Measurements from ENCODE around the gene CRYBB3. TPM values are rescaled to one million over a fixed set of nuclear protein-coding genes. Genes with fewer than 3 reads are reported as not detected.
"Not testable (repeated sequence)": the region's sequence is repeated elsewhere in the genome, so short reads cannot be mapped to it uniquely, and the experiment has no call there.

CRYBB3 gene
- total RNA-seq, 2 donors from 2014 or later = not detected

DNA sequence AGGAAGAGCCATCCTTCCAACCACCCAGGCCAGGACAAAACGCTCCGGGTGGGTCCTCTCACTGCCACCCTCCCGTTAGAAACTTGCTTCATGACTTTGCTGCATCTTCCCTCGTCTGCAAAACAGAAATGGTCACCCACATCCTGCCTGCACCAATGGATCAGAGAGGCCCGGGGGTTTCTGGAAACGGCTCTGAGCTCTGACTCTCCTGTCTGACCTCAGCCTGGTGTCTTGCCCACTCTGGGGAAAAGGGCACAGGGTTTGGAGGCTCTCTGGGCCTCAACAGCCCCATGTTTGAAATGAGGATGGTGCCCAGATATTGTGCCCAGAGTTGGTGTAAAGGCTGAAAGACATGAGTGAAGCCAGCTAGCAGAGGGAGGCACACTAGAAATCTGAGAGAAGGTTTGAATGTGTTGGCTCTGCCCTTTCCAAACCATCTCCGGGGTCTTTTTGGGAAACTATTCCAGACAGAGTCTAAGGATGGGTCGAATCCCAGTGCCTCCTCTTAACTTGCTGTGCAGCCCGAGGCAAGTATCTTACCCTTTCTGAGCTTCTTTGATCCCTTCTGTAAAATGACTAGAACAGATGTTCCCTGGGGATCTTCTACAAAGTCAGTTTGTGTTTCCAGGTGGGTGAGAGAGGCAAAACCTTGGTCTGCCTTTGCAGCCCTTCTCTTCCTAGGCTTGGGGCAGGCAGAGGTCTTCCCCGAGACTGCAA, 2.1 kb downstream of the CRYBB3 start:
- intact Hi-C loops (cut with DNase I) = no loop called here
- DNase-seq (no peak), ATAC-seq (no peak)

DNA sequence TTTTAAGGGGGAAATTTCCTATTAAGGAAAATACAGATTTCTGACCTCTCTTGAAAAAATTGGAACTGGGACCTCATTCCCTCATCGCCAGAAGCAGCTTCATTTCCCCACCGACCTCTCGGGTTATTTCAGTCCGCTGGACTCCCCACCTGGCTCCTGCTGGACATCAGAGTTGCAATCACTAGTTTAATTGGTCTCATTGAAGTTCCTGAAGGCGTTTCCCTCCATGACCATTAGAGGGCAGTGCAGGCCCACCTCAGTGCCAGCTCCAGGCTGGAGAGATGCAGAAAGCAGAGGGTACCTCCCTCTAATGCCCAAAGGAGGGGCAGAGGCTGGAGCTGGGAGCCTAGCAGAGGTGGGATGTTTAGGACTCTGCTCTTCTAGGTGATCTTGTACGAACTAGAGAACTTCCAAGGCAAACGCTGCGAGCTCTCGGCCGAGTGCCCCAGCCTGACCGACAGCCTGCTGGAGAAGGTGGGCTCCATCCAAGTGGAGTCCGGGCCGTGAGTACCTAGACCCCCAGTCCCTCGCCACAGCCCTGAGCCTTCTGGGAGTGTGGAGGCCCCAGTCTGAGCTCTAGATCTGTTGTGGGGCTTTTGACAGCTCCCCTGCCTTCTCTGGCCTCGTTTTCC, 2.7 kb downstream of the CRYBB3 start:
- intact Hi-C loops (cut with DNase I) = no loop called here
- ATAC-seq (peak; percentile 15 to 68), DNase-seq (peak; percentile 49)

DNA sequence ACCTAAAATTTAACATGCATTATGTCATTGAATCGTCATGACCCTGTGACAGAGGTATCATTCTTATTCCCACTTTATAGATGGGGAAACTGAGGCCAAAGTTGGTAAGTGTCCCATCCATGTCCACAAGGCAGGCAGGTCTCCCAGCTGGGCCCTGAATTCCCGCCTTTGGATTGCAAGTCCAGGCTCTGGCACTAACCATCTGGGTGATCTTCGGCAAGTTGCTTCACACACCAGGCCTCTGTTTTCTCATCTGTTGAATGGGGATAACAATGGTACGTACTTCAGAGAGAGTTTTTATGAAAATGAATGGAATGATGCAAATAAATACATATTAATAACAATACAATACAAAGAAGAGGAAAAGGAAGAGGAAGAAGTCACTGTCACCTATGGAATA, 3.4 kb downstream of the CRYBB3 start:
- intact Hi-C loops (cut with DNase I) = no loop called here
- ATAC-seq (no peak), DNase-seq (no peak)

DNA sequence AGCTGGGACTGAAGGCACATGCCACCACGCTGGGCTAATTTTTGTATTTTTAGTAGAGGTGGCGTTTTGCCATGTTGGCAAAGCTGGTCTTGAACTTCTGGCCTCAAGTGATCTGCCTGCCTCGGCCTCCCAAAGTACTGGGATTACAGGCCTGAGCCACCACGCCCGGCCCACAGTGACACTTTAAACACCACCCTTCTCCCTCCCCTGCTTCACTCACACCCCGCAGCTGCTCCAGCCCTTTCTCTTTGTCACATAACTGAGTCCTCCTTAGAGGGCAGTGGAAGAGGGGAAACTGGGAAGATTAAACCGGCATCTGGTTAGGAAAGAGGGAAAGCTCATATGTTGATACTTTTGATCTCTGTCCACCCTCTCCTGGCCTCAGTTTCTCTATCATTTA, 4.9 kb downstream of the CRYBB3 start:
- ATAC-seq; DNase-seq; intact Hi-C loops (cut with DNase I): not testable (repeated sequence)

DNA sequence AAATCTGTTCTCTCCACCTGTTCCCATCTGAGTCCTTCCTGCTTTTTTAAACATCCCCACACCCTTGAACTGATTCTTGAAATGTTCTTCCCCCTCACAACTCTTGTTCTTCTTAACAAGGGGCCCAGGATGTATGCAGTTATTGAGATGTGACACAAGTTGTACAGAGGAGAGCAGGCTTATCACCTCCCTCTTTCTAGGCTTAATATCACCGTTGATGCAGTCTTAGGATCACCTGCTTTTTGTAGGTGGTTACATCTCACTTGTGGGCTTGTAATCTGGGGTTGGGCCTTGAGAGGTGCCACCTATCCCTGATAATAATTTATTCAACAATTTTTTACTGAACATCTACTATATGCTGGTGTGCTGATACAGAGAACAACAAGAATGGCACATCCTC, 6.2 kb downstream of the CRYBB3 start:
- intact Hi-C loops (cut with DNase I) = no loop called here
- no peak for DNase-seq
- no peak for ATAC-seq

DNA sequence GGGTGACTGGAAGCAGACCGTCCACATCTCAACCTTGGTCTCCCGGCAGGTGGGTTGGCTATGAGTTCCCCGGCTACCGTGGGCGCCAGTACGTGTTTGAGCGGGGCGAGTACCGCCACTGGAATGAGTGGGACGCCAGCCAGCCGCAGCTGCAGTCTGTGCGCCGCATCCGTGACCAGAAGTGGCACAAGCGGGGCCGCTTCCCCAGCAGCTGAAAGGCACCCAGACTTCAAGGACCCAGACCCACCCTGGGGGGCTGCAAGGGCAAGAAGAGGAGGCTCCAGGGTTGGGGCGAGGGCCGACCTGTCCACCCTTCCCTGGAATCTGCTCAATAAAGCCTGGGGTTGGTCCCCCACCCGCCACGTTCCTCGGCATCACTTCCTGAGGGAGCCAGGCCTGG, 7.3 kb downstream of the CRYBB3 start:
- no peak for ATAC-seq
- intact Hi-C loops (cut with DNase I) = no loop called here
- DNase-seq = no peak

DNA sequence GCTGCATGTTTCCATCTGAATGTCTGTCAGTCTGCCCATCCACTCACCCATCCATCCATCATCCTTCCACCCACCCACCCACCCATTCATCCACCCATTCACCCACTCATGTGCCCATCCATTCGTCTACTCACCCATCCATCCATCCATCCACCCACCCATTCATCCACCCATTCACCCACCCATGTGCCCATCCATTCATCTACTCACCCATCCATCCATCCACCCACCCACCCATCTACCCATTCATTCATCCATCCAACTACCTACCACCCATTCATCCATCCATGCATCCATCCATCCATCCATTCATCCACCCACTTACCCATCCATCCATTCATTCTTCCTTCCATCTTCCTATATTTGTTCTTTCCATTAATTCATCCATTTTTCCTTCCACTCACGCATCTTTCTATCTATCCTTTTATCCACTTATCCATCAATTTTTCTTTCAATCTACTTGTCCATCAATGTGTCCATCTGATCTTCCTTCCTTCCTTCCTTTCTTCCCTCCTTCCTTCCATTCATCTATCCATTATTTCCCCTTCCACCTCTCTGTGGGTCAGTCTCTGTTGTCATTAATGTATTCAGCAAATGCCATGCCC, 8.0 kb downstream of the CRYBB3 start:
- ATAC-seq (no peak), DNase-seq (no peak)
- intact Hi-C loops (cut with DNase I) = no loop called here

DNA sequence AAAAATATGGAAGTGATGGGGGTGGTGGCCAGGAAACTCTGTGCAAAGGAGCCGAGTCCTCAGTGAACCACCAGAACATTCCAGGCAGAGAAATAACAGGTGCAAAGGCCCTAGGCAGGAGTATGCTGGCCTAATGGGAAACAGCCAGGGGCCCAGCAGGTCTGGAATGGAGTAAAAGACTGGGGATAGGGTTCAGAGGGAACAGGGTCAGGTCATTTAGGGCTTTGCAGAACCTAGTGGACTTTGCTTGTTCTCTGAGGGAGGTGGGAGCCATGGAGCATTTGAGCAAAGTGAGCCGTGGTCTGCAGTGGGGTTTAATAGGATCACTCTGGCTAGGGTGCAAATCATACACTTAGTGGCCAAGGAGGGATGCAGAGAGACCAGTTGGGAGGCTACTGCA, 8.7 kb downstream of the CRYBB3 start:
- intact Hi-C loops (cut with DNase I) = no loop called here
- no peak for DNase-seq
- ATAC-seq = no peak

DNA sequence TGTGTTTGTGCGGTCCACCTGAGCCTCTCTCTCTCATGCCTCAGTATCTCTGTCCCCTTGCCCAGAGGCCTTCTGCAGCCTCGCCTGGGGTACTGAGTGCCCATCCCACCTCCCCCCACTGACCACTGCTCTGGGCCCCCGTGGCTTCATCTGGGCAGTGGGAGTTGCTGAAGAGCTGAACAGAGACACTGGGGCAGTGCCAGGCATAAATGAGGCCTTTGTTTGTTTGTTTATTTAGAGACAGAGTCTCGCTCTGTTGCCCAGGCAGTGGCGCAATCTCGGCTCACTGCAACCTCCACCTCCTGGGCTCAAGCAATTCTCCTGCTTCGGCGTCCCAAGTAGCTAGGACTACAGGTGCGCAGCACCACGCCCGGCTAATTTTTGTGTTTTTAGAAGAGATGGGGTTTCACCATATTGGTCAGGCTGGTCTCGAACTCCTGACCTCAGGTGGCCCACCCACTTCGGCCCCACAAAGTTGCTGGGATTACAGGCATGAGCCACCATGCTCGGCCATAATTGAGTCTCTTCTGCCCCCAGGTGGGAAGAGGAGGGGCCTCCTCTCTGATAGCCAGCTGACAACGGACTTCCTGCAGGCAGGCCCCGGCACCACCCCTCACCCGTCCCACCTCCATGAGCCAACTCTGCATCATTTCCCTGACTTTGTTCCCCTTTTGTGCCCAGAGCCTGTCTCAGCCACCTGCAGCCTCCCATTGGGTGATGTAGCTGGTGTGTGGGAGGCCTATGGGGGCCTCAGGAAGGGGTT, 9.3 kb downstream of the CRYBB3 start:
- intact Hi-C loops (cut with DNase I) = no loop called here
- DNase-seq (no peak), ATAC-seq (no peak)

DNA sequence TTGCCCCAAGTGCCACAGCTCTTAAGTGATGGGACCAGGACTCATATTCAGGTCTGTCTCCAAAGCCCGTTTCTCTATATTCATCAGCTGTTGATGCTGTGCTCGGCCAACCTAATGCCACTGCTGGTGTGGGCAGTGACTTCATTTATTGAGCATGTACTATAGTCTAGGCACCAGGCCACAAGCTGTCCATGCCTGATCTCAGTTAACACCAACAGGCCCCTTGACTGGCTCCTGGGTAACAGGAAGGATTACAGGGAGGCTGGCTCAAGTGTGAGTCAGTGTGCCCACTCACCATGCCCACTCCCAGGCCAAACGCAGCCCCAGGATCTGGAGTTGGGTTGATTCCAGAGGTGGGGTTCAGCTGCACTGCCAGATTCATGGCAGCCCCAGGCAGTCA, 11.1 kb downstream of the CRYBB3 start:
- DNase-seq (no peak), ATAC-seq (no peak)
- intact Hi-C loops (cut with DNase I) = no loop called here

DNA sequence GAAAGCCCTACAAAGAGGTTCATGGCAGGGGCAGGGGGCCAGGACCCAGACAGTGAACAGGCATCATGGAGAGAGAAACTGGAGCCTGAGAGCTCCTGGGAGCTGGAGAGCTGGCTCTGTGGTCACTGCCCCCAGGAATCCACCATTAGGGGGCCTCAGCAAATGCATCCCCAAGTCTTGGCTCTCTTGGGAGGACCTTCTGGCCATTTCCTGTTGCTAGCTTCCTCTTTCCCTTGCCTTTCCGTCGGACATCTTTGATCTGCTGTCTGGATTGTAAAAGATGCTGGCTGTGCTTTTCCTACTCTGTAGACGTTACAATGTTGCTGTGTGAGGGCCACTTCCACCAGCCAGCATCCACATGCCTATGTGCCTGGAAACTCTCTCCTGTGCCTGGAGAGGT, 12.7 kb downstream of the CRYBB3 start:
- intact Hi-C loops (cut with DNase I) = no loop called here
- DNase-seq = no peak
- ATAC-seq = no peak

DNA sequence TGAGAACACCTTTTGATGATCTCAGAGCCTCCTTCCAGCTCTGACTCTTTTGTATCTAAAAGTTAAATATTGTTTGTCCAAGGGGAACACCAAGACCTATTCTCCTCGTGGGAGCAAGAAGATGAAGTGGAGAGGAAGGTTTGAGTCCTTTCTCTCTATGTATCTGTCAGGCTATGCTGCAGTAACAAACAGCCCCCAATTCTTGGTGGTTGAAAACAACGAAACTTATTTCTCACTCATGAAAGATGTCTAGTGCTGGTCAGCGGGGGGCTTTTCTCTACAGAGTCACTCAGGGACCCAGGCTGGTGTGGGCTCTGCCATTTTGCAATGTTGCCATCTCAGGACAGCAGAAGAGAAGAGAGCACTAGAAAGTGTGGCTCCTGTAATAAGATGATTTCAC, 13.6 kb downstream of the CRYBB3 start:
- ATAC-seq (no peak), DNase-seq (no peak)
- intact Hi-C loops (cut with DNase I) = no loop called here

DNA sequence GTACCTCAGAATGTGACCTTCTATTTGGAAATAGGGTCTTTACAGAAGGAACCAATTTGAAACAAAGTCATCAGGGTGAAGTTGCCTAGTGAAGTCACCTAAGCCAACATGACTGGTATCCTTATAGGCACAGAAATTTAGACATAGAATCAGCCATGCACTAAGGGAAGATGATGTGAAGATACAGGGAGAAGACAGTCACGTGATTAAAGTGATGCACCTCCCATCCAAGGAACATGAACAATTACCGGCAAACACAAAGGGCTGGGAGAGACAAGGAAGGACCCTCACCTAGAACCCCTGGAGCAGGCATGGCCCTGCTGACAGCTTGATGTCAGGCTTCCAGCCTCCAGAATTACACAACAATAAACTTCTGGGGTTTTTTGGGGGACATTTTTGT, 16.6 kb downstream of the CRYBB3 start:
- DNase-seq (no peak), ATAC-seq (no peak)
- intact Hi-C loops (cut with DNase I) = no loop called here

DNA sequence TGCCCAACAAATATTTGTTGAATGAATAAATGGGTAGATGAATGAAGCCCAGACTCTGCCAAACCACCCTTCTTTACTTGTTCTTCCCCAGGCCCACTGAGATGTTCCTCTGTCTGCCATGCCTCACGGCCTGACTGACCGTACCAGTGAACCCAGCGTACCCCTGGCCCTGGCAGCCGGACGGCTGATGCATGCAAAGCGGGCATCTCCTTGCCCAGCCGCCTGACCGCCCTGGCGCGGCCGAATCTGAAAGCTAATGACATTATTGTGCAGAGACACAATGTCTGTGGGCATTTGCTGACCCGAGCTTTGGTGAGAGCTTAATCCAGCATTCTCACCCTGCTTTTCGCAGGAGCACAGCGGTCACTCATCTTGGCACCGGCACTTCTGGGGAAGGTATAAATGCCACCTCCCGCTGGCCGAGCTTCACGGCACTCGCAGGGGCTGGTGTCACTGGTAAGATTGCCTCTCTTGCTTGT, 19.6 kb downstream of the CRYBB3 start, which contains the start of gene CRYBB2:
CRYBB2 (plus strand) TSS at position 429 of the 479 bp plus-strand sequence. CDS start 1,791 bp downstream, outside the sequence.
- no peak for ATAC-seq
- DNase-seq = no peak
- intact Hi-C loops (cut with DNase I) = no loop called here

DNA sequence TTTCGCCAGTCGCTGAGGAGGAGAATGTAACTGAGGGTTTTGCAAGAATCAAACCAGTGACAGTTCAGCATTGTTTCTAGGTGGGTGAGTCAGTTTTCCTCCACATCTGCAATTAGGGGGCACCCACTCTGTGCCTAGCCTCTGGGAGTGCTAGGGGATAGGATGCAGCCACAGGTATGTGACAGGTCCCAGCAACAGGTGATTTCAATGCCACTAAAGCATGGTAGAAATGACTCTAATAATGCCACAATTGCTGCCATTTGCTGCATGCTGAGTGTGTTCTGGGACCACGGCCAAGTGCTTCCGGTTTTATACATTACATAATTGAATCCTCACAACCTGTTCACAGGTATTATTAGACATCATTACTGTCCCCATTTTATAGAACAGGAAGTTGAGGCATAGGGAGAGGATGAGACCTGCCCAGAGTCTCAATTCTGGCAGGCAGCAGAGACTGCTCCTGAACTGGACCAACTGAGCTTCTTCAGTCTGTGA, 20.3 kb downstream of the CRYBB3 start:
- intact Hi-C loops (cut with DNase I) = no loop called here
- DNase-seq = no peak
- ATAC-seq = no peak

DNA sequence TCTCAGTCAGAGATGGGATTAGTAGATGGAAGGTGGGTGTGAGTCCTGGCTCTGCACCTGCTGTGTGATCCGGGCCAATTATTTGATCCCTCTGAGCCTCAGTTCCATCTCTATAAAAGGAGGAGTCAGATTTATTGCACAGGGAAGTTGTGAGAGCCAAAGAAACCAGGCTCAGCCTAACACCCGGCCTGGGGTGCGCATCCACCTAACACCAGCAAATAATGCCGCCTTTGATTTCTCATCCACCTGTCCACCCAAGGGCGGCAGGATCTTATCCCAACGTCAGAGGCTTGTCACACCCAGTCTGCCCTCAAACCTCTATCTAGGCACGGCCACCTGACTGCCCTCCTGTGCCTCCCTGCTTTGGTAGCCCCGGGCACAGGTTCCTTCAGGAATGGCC, 22.1 kb downstream of the CRYBB3 start:
- ATAC-seq (no peak), DNase-seq (no peak)
- intact Hi-C loops (cut with DNase I) = no loop called here

DNA sequence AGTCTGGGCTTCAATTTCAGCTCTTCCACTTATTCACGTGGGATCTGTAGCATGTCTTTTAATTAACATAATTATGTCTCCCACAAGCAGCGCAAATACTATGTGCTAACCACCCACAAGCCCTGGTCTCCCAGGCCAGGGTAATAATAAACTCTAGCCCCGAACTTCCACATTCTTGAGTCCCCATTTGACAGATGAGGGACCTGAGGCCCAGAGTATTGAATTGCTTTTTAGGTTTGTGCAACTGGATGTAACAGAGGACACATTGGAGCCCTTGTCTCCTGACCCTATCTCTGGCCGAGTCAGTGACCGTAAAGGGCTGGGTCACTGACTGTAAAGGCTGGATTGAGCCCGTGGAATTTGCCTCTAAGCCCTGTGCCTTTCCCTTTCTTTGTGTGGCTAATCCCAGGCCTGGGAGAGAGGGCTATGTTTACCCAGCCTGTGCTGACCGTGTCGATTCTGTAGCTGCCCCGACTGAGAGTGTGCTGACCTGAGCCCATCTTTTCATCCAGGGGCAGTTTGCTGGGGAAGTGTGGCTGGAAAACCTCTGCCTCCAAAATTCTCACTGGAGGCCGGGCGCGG, 23.7 kb downstream of the CRYBB3 start:
- no peak for ATAC-seq
- intact Hi-C loops (cut with DNase I) = no loop called here
- no peak for DNase-seq

DNA sequence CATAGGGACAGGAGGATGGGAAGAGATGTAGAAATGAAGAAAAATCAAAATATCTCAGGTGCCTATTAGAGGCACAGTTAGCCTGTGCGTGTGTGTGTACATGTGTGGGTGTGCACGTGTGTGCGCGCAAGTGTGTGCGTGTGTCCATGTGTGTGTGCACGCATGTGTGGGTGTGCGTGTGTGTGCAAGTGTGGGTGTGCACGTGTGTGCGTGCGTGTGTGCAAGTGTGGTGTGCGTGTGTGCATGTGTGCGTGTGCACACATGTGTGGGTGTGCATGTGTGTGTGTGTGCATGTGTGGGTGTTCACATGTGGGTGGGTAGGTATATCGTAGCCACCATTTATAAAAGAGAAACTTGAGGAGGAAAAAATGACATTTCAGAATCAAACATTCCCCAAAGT, 29.2 kb downstream of the CRYBB3 start:
- no peak for DNase-seq
- intact Hi-C loops (cut with DNase I) = no loop called here
- ATAC-seq = no peak

DNA sequence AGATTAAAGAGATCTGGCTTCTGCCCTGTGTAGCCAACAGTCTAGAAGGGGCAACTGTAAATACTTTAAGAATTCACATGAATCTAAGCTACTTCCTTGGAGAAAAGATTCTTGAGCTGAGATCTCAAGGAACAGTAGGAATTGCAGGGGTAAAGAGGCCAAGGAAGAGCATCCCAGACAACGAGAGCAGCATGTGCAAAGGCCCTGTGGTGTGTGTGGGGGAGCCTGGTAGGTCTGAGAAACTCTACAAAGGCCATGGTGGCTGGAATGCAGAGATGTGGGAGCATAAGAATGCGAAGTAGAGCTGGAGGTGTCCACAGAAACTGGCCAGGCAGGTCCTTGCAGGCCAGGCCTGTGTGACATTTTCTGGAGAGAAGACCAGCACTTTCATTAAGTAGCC, 31.1 kb downstream of the CRYBB3 start:
- DNase-seq; intact Hi-C loops (cut with DNase I); ATAC-seq: not testable (repeated sequence)
